Neutrophil (primary cell): ENCODE measurements around the gene MECR.
"Not testable (repeated sequence)": the region's sequence is repeated elsewhere in the genome, so short reads cannot be mapped to it uniquely, and the experiment has no call there.

ENCODE experiments used
- H3K27ac ChIP-seq: fragments of 200-600 bp; sonication (generic); 2 replicates; pipeline ENCODE4 v1.5.1; 2016; ENCODE audit warnings: mild to moderate bottlenecking, moderate library complexity
- H3K27me3 ChIP-seq: fragments of 200-600 bp; sonication (generic); 2 replicates; pipeline ENCODE4 v1.6.0; 2016; ENCODE audit warnings: mild to moderate bottlenecking
- H3K36me3 ChIP-seq: fragments of 200-600 bp; sonication (generic); 2 replicates; pipeline ENCODE4 v1.5.1; 2017
- H3K4me1 ChIP-seq, 2 experiments: fragments of 200-600 bp in 1 of 2; sonication (generic) in 1 of 2; 1 replicate in 1 of 2; 2 replicates in 1 of 2; pipeline versions ENCODE4 v1.5.1 to v1.6.1; 2013 to 2016; ENCODE audit warnings: low read depth in 1 of 2, low read length in 1 of 2, mild to moderate bottlenecking in 1 of 2, moderate library complexity in 1 of 2; ENCODE audit not compliant: control insufficient read depth in 1 of 2, insufficient read depth in 1 of 2
- H3K4me3 ChIP-seq, 2 experiments: fragments of 200-600 bp in 1 of 2; sonication (generic) in 1 of 2; 1 replicate in 1 of 2; 2 replicates in 1 of 2; pipeline ENCODE4 v1.5.1; 2013 to 2016; ENCODE audit warnings: low read depth in 1 of 2, low read length in 1 of 2, mild to moderate bottlenecking in 1 of 2, moderate library complexity in 1 of 2
- H3K9me3 ChIP-seq: fragments of 200-600 bp; sonication (generic); 2 replicates; pipeline ENCODE4 v1.5.1; 2016
- TF ChIP-seq, protein P1 (sequence below): fragments of 200-600 bp; sonication (generic); IDR thresholded peaks from 2 replicates; pipeline ENCODE4 v1.5.1; 2016; ENCODE audit warnings: antibody characterized with exemption

MECR gene

GRCh38 chr1:29237852-29238619 is 7.3 kb upstream of the MECR start:
- H3K27ac ChIP-seq = no peak overlapping the region
- peak overlapping the region in 1 of 2 experiments; percentile 41 for H3K4me3 ChIP-seq
- peaks cover 84% of the 10 kb centered on the region for H3K27me3 ChIP-seq

GRCh38 chr1:29237129-29237821 is 6.5 kb upstream of the MECR start:
- H3K27me3 ChIP-seq = peaks cover 82% of the 10 kb centered on the region
- peaks cover 23 to 29% of the 10 kb centered on the region in 2 experiments for H3K4me1 ChIP-seq
- peak overlapping the region; percentile 52 to 61 for H3K4me3 ChIP-seq
- TF ChIP-seq, protein P1, sequence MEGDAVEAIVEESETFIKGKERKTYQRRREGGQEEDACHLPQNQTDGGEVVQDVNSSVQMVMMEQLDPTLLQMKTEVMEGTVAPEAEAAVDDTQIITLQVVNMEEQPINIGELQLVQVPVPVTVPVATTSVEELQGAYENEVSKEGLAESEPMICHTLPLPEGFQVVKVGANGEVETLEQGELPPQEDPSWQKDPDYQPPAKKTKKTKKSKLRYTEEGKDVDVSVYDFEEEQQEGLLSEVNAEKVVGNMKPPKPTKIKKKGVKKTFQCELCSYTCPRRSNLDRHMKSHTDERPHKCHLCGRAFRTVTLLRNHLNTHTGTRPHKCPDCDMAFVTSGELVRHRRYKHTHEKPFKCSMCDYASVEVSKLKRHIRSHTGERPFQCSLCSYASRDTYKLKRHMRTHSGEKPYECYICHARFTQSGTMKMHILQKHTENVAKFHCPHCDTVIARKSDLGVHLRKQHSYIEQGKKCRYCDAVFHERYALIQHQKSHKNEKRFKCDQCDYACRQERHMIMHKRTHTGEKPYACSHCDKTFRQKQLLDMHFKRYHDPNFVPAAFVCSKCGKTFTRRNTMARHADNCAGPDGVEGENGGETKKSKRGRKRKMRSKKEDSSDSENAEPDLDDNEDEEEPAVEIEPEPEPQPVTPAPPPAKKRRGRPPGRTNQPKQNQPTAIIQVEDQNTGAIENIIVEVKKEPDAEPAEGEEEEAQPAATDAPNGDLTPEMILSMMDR = no peak
- no peaks in the 10 kb centered on the region for H3K9me3 ChIP-seq
- no peaks in the 10 kb centered on the region for H3K36me3 ChIP-seq
- H3K27ac ChIP-seq = no peak overlapping the region

More at GRCh38 chr1:29237852-29238619, 7.3 kb upstream of the MECR start:
- TF ChIP-seq, protein P1 = no peak
- no peaks in the 10 kb centered on the region for H3K36me3 ChIP-seq
- H3K9me3 ChIP-seq = no peaks in the 10 kb centered on the region
- peaks cover 17 to 24% of the 10 kb centered on the region in 2 experiments for H3K4me1 ChIP-seq

GRCh38 chr1:29236712-29237128 is 6.0 kb upstream of the MECR start:
- Histone ChIP-seq H3K4me1 (peaks cover 27 to 32% of the 10 kb centered on the region in 2 experiments), H3K36me3 (no peaks in the 10 kb centered on the region), H3K4me3 (peak overlapping the region; percentile 52 to 61), H3K27me3 (peaks cover 77% of the 10 kb centered on the region), H3K9me3 (no peaks in the 10 kb centered on the region), H3K27ac (no peak overlapping the region)
- TF ChIP-seq, protein P1 = no peak

DNA sequence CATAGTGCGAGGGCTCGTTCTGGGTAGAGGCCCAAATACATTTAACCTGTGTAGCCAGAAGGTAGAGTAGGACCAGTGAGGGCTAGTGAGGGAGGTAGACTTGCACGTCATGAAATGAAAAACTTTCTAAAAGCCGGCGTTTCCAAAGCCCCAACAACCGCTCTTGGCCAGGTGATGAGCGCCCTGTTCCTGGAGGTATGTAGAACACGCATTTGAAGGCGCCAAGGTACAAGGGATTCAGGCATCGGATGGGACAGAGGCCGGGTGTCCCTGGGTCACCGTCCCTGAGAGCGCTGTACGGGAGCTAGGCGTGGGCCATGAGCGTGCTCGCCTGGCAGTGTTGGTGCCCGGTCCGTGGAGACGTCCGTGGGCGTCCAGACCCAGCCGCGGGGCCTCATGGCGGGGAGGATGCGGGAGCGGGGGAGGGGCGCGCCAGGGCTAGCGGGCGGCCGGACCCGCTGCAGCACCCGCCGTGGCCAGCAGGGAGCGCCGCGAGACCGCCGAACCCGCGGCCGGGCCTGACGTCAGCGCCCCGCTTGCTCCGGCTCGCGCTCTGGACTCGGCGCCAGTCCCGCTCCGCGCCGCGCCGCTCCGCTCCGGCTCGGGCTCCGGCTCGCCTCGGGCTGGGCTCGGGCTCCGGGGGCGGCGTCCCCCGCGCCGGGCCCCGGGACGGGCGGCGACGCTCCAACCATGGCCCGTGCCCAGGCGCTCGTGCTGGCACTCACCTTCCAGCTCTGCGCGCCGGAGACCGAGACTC is 5.4 kb upstream of the MECR start, which contains the start of gene PTPRU:
Gene PTPRU (plus strand): TSS at position 568 of the 757 bp plus-strand sequence. CDS start 123 bp downstream, at position 691.
- Histone ChIP-seq H3K27me3 (peaks cover 71% of the 10 kb centered on the region), H3K36me3 (no peaks in the 10 kb centered on the region), H3K9me3 (no peaks in the 10 kb centered on the region), H3K4me1 (peaks cover 30 to 36% of the 10 kb centered on the region in 2 experiments), H3K27ac (no peak within 1 kb of the TSS), H3K4me3 (peak within 1 kb of the TSS; percentile 52 to 61)
- TF ChIP-seq, protein P1 = peak; percentile 95

- H3K27ac ChIP-seq, H3K36me3 ChIP-seq, H3K4me3 ChIP-seq, H3K9me3 ChIP-seq: not testable (repeated sequence)
- H3K27me3 ChIP-seq = peaks cover 59% of the 10 kb centered on the region
- H3K4me1 ChIP-seq = peaks cover 41 to 44% of the 10 kb centered on the region in 2 experiments
Measured at GRCh38 chr1:29234881-29235280, 4.1 kb upstream of the MECR start.
